Measurements from ENCODE around the gene FGFRL1.

FGFRL1 gene

GRCh38 chr4:1031956-1032795 is 20.8 kb downstream of the FGFRL1 start:
- TF ChIP-seq EP300 (IDR thresholded peaks at IDR 0.05; ENCODE audit: borderline replicate concordance) (no peak), ZBTB7A (IDR thresholded peaks at IDR 0.05; ENCODE audit: low read depth) (no peak), RAD21 (IDR thresholded peaks at IDR 0.05; ENCODE audit: low read depth) (peak; percentile 52), CREB1 (IDR thresholded peaks at IDR 0.05; ENCODE audit: low read depth) (no peak), YY1 (IDR thresholded peaks at IDR 0.05; ENCODE audit: low read depth) (no peak), TCF12 (IDR thresholded peaks at IDR 0.05; ENCODE audit: low read depth) (no peak), MAX (IDR thresholded peaks at IDR 0.05) (no peak)

- TF ChIP-seq YY1 (IDR thresholded peaks at IDR 0.05; ENCODE audit: low read depth) (no peak), TEAD4 (IDR thresholded peaks at IDR 0.05) (no peak), CREB1 (IDR thresholded peaks at IDR 0.05; ENCODE audit: low read depth) (no peak), MAX (IDR thresholded peaks at IDR 0.05) (no peak), REST (IDR thresholded peaks at IDR 0.05; ENCODE audit: low read depth) (no peak), CEBPB (IDR thresholded peaks at IDR 0.05) (no peak), EP300 (IDR thresholded peaks at IDR 0.05; ENCODE audit: borderline replicate concordance) (no peak), USF1 (IDR thresholded peaks at IDR 0.05) (no peak), RAD21 (IDR thresholded peaks at IDR 0.05; ENCODE audit: low read depth) (no peak)
Observed at GRCh38 chr4:1032861-1033260, 21.4 kb downstream of the FGFRL1 start.

GRCh38 chr4:1033840-1034551 is 22.6 kb downstream of the FGFRL1 start:
- TF ChIP-seq USF1 (IDR thresholded peaks at IDR 0.05), result no peak
- TF ChIP-seq TEAD4 (IDR thresholded peaks at IDR 0.05), result no peak
- TF ChIP-seq TAF1 (IDR thresholded peaks at IDR 0.05; ENCODE audit: low read depth), result no peak
- TF ChIP-seq CEBPB (IDR thresholded peaks at IDR 0.05), result no peak
- TF ChIP-seq TCF12 (IDR thresholded peaks at IDR 0.05; ENCODE audit: low read depth), result no peak

GRCh38 chr4:1035510-1035909 is 24.1 kb downstream of the FGFRL1 start:
- peak; percentile 32; the same call in 1 of the 2 replicates for TF ChIP-seq EP300 (IDR thresholded peaks at IDR 0.05; ENCODE audit: borderline replicate concordance)
- TF ChIP-seq NFIC (IDR thresholded peaks at IDR 0.05), result peak; percentile 53
- no peak for TF ChIP-seq TAF1 (IDR thresholded peaks at IDR 0.05; ENCODE audit: low read depth)
- TF ChIP-seq ZBTB7A (IDR thresholded peaks at IDR 0.05; ENCODE audit: low read depth), result 0 out of 2 replicates have a peak, but pooled peaks have one; percentile 10

GRCh38 chr4:1036095-1036494 is 24.7 kb downstream of the FGFRL1 start:
- no peak for TF ChIP-seq TEAD4 (IDR thresholded peaks at IDR 0.05)
- no peak for TF ChIP-seq TCF12 (IDR thresholded peaks at IDR 0.05; ENCODE audit: low read depth)
- no peak for TF ChIP-seq CREB1 (IDR thresholded peaks at IDR 0.05; ENCODE audit: low read depth)
- no peak for TF ChIP-seq REST (IDR thresholded peaks at IDR 0.05; ENCODE audit: low read depth)
- TF ChIP-seq YY1 (IDR thresholded peaks at IDR 0.05; ENCODE audit: low read depth), result no peak
- TF ChIP-seq FOXM1 (IDR thresholded peaks at IDR 0.05; ENCODE audit: borderline replicate concordance, low read depth), result no peak
- no peak for TF ChIP-seq CEBPB (IDR thresholded peaks at IDR 0.05)
- TF ChIP-seq NFIC (IDR thresholded peaks at IDR 0.05), result no peak
- TF ChIP-seq EP300 (IDR thresholded peaks at IDR 0.05; ENCODE audit: borderline replicate concordance), result no peak
- TF ChIP-seq TAF1 (IDR thresholded peaks at IDR 0.05; ENCODE audit: low read depth), result no peak
- TF ChIP-seq ZBTB7A (IDR thresholded peaks at IDR 0.05; ENCODE audit: low read depth), result no peak
- TF ChIP-seq MAX (IDR thresholded peaks at IDR 0.05), result no peak
- no peak for TF ChIP-seq USF1 (IDR thresholded peaks at IDR 0.05)
